CD4-positive, CD25-positive, alpha-beta regulatory T cell (primary cell): Measurements from ENCODE around the gene HSDL1. TPM values are rescaled to one million over a fixed set of nuclear protein-coding genes. Genes with fewer than 3 reads are reported as not detected.

Experiments
- ATAC-seq, 2 donors: fragments of 150-1000 bp; cut with Tn5 transposase; one replicate each; pipeline ENCODE4 v1.10.0; 2021; ENCODE audit warnings: low read depth in 2 of 2, moderate number of reproducible peaks in 2 of 2, moderate library complexity in 1 of 2
- DNase-seq, 3 donors: peaks; one replicate each; pipeline versions ENCODE4 v3.0.0 to v3.0.0-alpha.2; 2012 to 2022; ENCODE audit warnings: mixed read lengths in 1 of 3
- H3K27ac ChIP-seq: one replicate; pipeline ENCODE4 v1.7.0; 2013; ENCODE audit warnings: mild to moderate bottlenecking, low read length; ENCODE audit not compliant: insufficient read depth, poor library complexity, severe bottlenecking
- H3K27me3 ChIP-seq: one replicate; pipeline ENCODE4 v1.7.0; 2013; ENCODE audit warnings: low read length; ENCODE audit not compliant: control insufficient read depth, insufficient read depth
- H3K36me3 ChIP-seq: one replicate; pipeline ENCODE4 v1.7.0; 2013; ENCODE audit warnings: mild to moderate bottlenecking, low read length, moderate library complexity; ENCODE audit not compliant: control insufficient read depth, insufficient read depth
- H3K4me1 ChIP-seq: 2 replicates; pipeline ENCODE4 v1.7.0; 2013; ENCODE audit warnings: mild to moderate bottlenecking, low read length; ENCODE audit not compliant: insufficient read depth, control insufficient read depth, poor library complexity, severe bottlenecking
- H3K4me3 ChIP-seq: one replicate; pipeline ENCODE4 v1.7.0; 2013; ENCODE audit warnings: low read depth, mild to moderate bottlenecking, low read length, moderate library complexity
- H3K9me3 ChIP-seq, 2 experiments: 1 replicate in 1 of 2; 2 replicates in 1 of 2; pipeline ENCODE4 v1.7.0; 2013; ENCODE audit warnings: low read length in 2 of 2, mild to moderate bottlenecking in 1 of 2, moderate library complexity in 1 of 2; ENCODE audit not compliant: control insufficient read depth in 2 of 2
- H3K27ac Mint-ChIP-seq, 3 donors: one replicate each; pipeline ENCODE4 v1.8.0; 2020 to 2022; ENCODE audit warnings: mild to moderate bottlenecking in 3 of 3, mixed read lengths in 3 of 3, moderate library complexity in 2 of 3
- H3K27me3 Mint-ChIP-seq: one replicate; pipeline ENCODE4 v1.8.0; 2022; ENCODE audit warnings: mild to moderate bottlenecking, mixed read lengths
- H3K36me3 Mint-ChIP-seq: one replicate; pipeline ENCODE4 v1.8.0; 2020; ENCODE audit warnings: mixed read lengths
- H3K4me1 Mint-ChIP-seq, 4 donors: one replicate each; pipeline ENCODE4 v1.8.0; 2020 to 2022; ENCODE audit warnings: mixed read lengths in 4 of 4, mild to moderate bottlenecking in 1 of 4
- H3K4me3 Mint-ChIP-seq, 4 donors: one replicate each; pipeline ENCODE4 v1.8.0; 2020 to 2022; ENCODE audit warnings: mild to moderate bottlenecking in 4 of 4, mixed read lengths in 4 of 4, moderate library complexity in 3 of 4
- H3K9me3 Mint-ChIP-seq, 7 donors: one replicate each; pipeline ENCODE4 v1.8.0; 2020 to 2022; ENCODE audit warnings: mixed read lengths in 7 of 7, mild to moderate bottlenecking in 3 of 7, moderate library complexity in 2 of 7
- polyA plus RNA-seq, 4 donors: library from polyadenylated mRNA; unstranded; fragments of 300-500 nt; fragmentation: Illumina TruSeq; gene quantifications; one replicate each; pipeline ENCODE4 v1.2.3, GENCODE V29; 2021
- total RNA-seq: library from RNA; stranded (reverse); gene quantifications from one replicate; pipeline ENCODE4 v1.2.3, GENCODE V29; 2022

HSDL1 gene
- total and polyA plus RNA-seq, 5 donors from 2014 or later, result 6.8 to 17.3 (median 9.9) TPM

- ATAC-seq (no peak), DNase-seq (no peak)
- peaks cover 83% of the 10 kb centered on the region for H3K36me3 ChIP-seq
- Mint-ChIP-seq H3K36me3 (peaks cover 37% of the 10 kb centered on the region), H3K27me3 (no peaks in the 10 kb centered on the region), H3K27ac (peak overlapping the region in 2 of 3 donors; percentile 54 to 93), H3K4me3 (no peak overlapping the region), H3K9me3 (no peaks in the 10 kb centered on the region), H3K4me1 (peaks cover 11 to 37% (median 21%) of the 10 kb centered on the region in 4 donors)
- no peaks in the 10 kb centered on the region for H3K27me3 ChIP-seq
- H3K9me3 ChIP-seq, result no peaks in the 10 kb centered on the region
- H3K4me1 ChIP-seq, result peaks cover 22% of the 10 kb centered on the region
- H3K4me3 ChIP-seq, result no peak overlapping the region
- H3K27ac ChIP-seq, result no peak overlapping the region
Observed at GRCh38 chr16:84086341-84086740, 58.6 kb downstream of the HSDL1 start.

- no peaks in the 10 kb centered on the region for H3K27me3 Mint-ChIP-seq
- Histone ChIP-seq H3K27me3 (no peaks in the 10 kb centered on the region), H3K27ac (no peak overlapping the region), H3K4me3 (no peak overlapping the region), H3K4me1 (peaks cover 22% of the 10 kb centered on the region), H3K36me3 (peaks cover 82% of the 10 kb centered on the region), H3K9me3 (no peaks in the 10 kb centered on the region)
- no peak overlapping the region for H3K4me3 Mint-ChIP-seq
- peaks cover 38% of the 10 kb centered on the region for H3K36me3 Mint-ChIP-seq
- DNase-seq (peak in 1 of 3 donors; percentile 18), ATAC-seq (no peak)
- no peaks in the 10 kb centered on the region for H3K9me3 Mint-ChIP-seq
- H3K27ac Mint-ChIP-seq, result peak overlapping the region in 2 of 3 donors; percentile 54 to 93
- H3K4me1 Mint-ChIP-seq, result peaks cover 11 to 37% (median 23%) of the 10 kb centered on the region in 4 donors
Observed at GRCh38 chr16:84085773-84086172, 59.2 kb downstream of the HSDL1 start.

- no peak for ATAC-seq
- peak overlapping the region in 1 of 3 donors; percentile 26 for H3K27ac Mint-ChIP-seq
Observed at GRCh38 chr16:84085271-84085667, 59.7 kb downstream of the HSDL1 start.

GRCh38 chr16:84084570-84085270, 60.3 kb downstream of the HSDL1 start:
- Histone ChIP-seq H3K27me3 (no peaks in the 10 kb centered on the region), H3K36me3 (peaks cover 82% of the 10 kb centered on the region), H3K4me1 (peaks cover 22% of the 10 kb centered on the region), H3K4me3 (no peak overlapping the region), H3K9me3 (no peaks in the 10 kb centered on the region), H3K27ac (no peak overlapping the region)
- H3K27ac Mint-ChIP-seq, result peak overlapping the region in 1 of 3 donors; percentile 26
- no peaks in the 10 kb centered on the region for H3K27me3 Mint-ChIP-seq
- ATAC-seq (peak; percentile 86 to 87), DNase-seq (peak; percentile 53 to 85 (median 66))
- H3K36me3 Mint-ChIP-seq, result peaks cover 44% of the 10 kb centered on the region
- peaks cover 11 to 35% (median 23%) of the 10 kb centered on the region in 4 donors for H3K4me1 Mint-ChIP-seq
- H3K9me3 Mint-ChIP-seq, result no peaks in the 10 kb centered on the region
- H3K4me3 Mint-ChIP-seq, result no peak overlapping the region

More at GRCh38 chr16:84085271-84085667, 59.7 kb downstream of the HSDL1 start:
- Histone ChIP-seq H3K27ac (no peak overlapping the region), H3K4me1 (peaks cover 22% of the 10 kb centered on the region), H3K27me3 (no peaks in the 10 kb centered on the region), H3K4me3 (no peak overlapping the region), H3K36me3 (peaks cover 82% of the 10 kb centered on the region), H3K9me3 (no peaks in the 10 kb centered on the region)
- DNase-seq, result no peak
- Mint-ChIP-seq H3K27me3 (no peaks in the 10 kb centered on the region), H3K4me3 (no peak overlapping the region), H3K9me3 (no peaks in the 10 kb centered on the region), H3K4me1 (peaks cover 11 to 37% (median 23%) of the 10 kb centered on the region in 4 donors), H3K36me3 (peaks cover 39% of the 10 kb centered on the region)

GRCh38 chr16:84082835-84083569, 62.0 kb downstream of the HSDL1 start:
- no peaks in the 10 kb centered on the region for H3K9me3 ChIP-seq
- peaks cover 43% of the 10 kb centered on the region for H3K36me3 Mint-ChIP-seq
- H3K27me3 ChIP-seq, result no peaks in the 10 kb centered on the region
- H3K9me3 Mint-ChIP-seq, result no peaks in the 10 kb centered on the region
- ATAC-seq (no peak), DNase-seq (no peak)
- no peaks in the 10 kb centered on the region for H3K27me3 Mint-ChIP-seq
- no peak overlapping the region for H3K4me3 ChIP-seq
- no peak overlapping the region for H3K27ac ChIP-seq
- peaks cover 80% of the 10 kb centered on the region for H3K36me3 ChIP-seq
- peaks cover 14 to 23% (median 17%) of the 10 kb centered on the region in 4 donors for H3K4me1 Mint-ChIP-seq
- no peak overlapping the region for H3K4me3 Mint-ChIP-seq
- peaks cover 19% of the 10 kb centered on the region for H3K4me1 ChIP-seq
- no peak overlapping the region for H3K27ac Mint-ChIP-seq

- no peak overlapping the region for H3K4me3 Mint-ChIP-seq
- peaks cover 11 to 24% (median 20%) of the 10 kb centered on the region in 4 donors for H3K4me1 Mint-ChIP-seq
- Histone ChIP-seq H3K27me3 (no peaks in the 10 kb centered on the region), H3K4me3 (no peak overlapping the region), H3K4me1 (peaks cover 13% of the 10 kb centered on the region), H3K9me3 (no peaks in the 10 kb centered on the region), H3K36me3 (peaks cover 79% of the 10 kb centered on the region), H3K27ac (no peak overlapping the region)
- no peak for DNase-seq
- H3K9me3 Mint-ChIP-seq, result no peaks in the 10 kb centered on the region
- ATAC-seq, result no peak
- H3K27me3 Mint-ChIP-seq, result no peaks in the 10 kb centered on the region
- H3K36me3 Mint-ChIP-seq, result peaks cover 43% of the 10 kb centered on the region
- H3K27ac Mint-ChIP-seq, result peak overlapping the region in 1 of 3 donors; percentile 38
Observed at GRCh38 chr16:84082110-84082509, 62.9 kb downstream of the HSDL1 start.

- H3K27ac ChIP-seq, result no peak overlapping the region
- no peak overlapping the region for H3K4me3 ChIP-seq
- no peak overlapping the region for H3K4me3 Mint-ChIP-seq
- peaks cover 13% of the 10 kb centered on the region for H3K4me1 ChIP-seq
- H3K9me3 Mint-ChIP-seq, result no peaks in the 10 kb centered on the region
- H3K9me3 ChIP-seq, result no peaks in the 10 kb centered on the region
- H3K4me1 Mint-ChIP-seq, result peaks cover 12 to 25% (median 21%) of the 10 kb centered on the region in 4 donors
- no peak overlapping the region for H3K27ac Mint-ChIP-seq
- H3K36me3 ChIP-seq, result peaks cover 79% of the 10 kb centered on the region
- DNase-seq, result no peak
- no peak for ATAC-seq
- H3K36me3 Mint-ChIP-seq, result peaks cover 40% of the 10 kb centered on the region
- H3K27me3 ChIP-seq, result no peaks in the 10 kb centered on the region
- H3K27me3 Mint-ChIP-seq, result no peaks in the 10 kb centered on the region
Observed at GRCh38 chr16:84081446-84081989, 63.5 kb downstream of the HSDL1 start.
